HG02763 (cell line): ENCODE measurements around the gene PI16.
"Not testable (repeated sequence)": the region's sequence is repeated elsewhere in the genome, so short reads cannot be mapped to it uniquely, and the experiment has no call there.

Experiments
- ATAC-seq: cut with Tn5 transposase; IDR thresholded peaks from one replicate; pipeline ENCODE4 v1.9.1; 2021; ENCODE audit warnings: mild to moderate bottlenecking, moderate library complexity; ENCODE audit not compliant: unreplicated experiment

PI16 gene

DNA sequence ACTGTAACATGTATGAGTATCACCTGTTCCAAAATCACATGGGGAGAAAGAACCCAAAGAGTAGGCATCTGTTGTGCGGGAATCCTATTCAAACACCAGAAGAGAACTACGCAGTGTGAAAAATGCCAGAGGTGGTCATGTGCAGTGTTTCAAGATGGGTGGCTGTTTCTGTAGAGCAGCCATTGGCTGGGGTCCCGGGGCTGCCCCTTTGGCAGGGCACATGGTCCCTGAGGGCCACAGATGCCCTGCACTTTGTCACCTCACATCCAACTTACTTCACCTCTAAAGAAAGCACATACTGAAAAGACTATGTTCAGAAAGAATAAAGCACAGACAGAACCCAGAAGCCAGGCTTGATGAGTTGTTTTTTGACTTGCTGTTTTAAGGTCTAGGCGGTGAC is 19.1 kb downstream of the PI16 start:
- no peak for ATAC-seq

DNA sequence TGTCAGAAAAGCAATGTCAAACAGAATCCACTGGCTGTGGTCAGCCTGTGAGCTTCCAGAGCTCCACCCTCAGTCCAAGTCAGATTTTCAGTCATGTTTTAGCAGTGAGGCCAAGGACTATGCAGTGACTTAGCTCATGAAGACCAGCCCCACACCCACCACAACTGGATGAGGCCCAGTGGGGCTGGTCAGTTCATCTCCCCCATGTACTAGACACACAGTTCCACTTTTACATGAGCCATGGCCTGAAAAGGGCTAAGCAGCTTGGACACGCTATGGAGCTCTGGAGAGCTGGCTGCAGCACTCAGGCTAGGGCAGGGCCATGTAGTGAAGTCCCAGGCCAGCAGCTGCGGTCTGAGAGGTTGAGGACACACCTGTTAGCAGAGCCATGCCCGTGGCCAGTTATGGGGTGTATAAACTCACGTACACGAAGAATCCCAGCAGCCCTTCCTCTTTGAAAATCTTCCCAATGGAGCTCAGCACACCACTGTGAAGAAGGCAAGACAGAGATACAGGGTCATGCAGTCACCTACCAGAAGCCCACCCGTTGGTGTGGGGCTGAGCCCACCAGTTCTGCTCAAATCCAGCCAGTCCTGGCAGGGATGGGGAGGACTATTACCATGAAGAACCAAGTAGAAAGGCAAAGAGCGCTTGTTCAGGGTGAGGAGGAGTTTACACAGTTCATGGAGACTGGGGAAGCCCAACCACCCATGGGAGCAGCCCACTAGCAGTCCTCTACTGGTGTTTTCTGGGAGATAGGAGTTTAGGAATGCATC is 20.9 kb downstream of the PI16 start:
- no peak for ATAC-seq

DNA sequence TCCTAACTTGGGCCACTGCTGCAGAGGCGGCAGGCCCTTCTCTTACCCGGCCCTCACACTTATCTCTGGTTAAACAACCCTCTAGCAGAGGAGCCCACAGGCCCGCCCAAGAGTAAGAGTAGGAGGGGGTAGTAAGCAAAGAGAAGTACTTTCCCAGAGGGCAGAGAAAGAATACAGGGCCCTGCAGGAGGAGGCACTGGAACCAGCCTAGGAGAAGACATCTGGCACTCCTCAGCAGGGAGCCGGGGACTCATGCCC is 21.4 kb downstream of the PI16 start:
- no peak for ATAC-seq

DNA sequence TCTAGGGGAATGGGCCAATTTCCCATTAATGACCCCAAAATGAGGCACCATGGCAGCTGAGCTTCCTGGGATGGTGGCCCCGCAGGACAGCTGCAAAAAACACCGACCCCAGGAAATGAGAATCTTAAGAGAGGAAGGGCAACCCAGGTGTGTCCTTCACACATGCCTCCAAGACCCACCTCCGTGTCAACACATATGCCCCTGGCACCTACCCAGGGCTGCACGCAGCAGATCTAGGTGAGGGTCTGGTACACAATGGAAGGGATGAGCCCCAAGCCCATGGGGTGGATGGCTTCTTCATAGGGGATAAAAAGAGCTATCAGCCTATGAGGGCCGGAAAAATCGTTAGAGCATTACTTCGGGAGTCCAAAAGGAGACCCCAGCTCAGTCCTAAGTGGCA is 22.0 kb downstream of the PI16 start:
- ATAC-seq = no peak

DNA sequence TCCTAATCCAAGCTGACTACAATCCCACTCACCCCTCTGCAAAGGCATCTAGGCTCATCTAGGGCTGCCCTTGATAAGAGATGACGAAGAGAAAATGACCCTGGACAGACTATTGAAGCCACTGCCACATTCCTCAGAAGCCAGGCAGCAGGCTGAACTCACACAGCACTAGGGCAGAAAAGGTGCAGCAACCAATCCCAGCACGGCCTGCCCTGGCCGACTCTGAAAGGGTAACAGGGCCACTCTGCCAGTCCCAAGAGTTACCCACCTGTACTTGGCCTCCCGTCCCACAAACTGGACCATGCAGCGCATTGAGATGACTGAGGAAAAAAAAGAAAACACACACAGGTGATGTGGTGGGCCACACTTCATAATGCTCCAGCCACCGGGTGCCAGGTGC is 22.4 kb downstream of the PI16 start:
- ATAC-seq = no peak

DNA sequence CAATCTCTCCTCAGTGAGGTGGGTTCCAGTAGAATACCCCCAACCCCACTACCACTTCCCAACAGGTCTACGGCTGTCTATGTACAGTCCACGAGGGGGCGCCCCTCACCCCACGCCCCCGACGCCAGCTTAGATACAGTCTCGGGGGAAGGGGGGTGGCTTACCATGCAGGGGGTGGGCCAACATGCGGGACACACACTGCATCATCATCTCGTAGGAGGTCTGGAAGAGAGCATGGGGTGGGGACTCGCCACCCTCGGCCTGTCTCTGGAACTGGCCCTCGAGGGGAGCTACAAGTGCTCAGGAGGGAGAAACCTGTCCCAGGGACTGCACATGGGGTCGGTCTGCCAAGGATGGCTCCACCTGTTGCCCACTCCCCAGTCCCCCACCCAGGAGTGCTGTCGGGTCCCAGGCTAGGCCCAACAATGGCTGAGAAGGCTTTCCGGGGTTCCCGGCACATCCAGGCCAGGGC is 23.0 kb downstream of the PI16 start:
- no peak for ATAC-seq

DNA sequence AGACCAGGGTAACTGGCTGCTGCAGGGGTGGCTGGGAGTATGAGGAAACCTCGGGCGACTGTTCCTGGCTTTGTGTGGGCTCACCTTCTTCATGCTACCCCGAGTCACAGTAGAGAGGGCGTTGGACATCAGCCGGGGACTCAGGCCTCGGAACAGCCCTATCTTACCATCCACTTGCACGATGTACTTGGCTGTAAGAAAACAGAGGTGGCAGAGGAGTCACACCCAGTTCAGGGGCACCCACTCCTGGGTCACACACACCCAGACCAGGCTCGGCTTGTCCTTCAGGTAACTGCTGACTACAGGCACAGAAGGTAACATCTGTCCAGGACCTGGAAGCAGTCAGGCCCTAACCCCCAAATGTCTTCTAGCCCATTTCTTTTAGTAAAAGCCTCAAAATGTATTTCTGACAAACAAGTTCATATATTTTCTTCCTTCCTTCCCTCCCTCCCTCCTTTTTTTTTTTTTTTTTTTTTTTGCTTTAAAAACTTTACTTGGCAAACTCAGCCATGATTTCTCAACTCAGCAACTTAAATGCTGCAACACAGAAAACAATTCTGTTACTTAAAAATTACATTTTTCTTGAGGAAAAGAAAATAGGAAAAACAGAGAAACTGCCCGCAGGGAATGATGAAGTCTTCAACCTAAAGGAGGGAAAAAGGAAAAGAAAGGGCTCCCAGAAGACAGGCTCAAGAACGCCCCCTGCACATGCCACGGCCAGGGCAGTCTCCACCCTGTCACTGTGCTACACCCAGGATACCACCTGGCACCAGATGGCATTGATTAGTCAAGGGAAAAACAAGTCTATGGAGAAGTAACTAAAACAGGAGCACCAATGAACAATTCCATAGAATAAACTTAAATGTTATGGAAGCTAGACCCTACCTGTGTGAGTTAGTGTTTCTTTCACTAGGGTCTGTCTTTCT is 24.1 kb downstream of the PI16 start:
- no peak for ATAC-seq

DNA sequence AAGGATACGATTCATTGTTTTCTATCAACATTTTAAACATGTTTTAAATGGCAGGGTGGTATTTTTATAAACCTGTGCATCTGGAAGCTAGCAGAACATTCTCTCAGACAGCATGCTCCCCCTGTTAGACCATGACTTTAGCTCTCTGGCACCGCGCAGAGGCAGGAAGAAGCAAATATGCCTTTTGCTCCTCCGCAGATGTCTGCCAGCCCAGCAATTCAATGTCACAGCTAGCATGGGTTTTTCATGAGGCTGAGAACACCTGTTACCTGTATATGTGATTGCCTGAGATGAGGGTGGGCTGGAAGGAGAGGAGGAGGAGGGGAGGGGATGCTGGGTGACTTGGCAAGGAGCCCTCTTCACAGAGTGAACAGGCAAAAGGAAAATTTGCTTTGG is 24.8 kb downstream of the PI16 start:
- ATAC-seq = no peak

DNA sequence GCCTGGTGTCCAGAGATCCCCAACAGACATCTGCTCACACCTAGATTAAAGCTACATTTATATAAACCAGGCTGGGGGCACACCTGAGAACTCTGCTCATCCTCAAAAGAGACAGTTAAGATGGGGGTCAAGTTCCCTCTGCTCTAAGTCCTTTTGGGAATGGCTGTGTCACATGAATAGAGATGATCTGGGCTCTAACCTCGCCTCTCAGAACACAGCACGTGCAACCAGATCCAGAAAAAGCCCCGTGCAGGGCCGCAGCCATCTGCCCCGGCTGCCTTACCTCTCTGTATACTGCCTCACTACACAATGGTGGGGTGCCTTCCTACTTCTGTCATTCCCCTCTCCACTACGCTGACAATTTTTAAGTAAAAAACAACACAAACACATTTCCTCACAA is 25.6 kb downstream of the PI16 start:
- no peak for ATAC-seq

DNA sequence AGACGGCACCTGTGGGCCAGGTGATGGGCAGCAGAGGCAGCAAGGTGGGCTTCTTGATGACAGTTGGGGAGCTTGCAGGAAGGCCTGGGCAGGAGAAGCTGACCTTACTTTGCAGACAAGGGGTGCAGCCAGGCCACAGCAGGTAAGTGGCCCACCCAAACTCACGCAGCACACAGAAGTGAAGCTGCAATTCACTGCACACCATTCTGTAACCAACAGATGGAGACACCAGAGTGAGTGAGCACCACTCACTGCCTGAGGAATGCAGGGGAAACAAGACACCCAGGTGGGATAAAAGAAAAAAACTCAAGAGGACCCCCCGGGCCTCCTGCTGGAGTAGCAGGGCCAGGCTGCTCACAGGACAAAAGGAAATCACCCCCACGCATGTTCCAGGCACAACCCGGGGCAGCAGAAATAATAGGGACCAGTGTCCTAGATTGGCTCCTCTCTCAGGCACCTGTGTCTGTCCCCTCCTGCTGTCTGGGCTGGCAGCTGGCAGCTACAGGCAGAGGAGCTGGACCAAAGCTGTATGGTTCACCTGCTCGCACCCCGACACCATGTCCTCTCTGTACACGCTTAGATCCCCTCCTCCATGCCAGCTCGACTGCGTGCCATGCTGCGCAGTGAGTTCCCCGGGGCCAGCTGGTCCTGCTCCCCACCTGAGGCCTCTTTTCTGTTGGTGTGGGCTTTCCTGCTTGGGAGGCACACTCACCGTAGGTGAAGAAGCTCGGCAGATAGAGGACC is 26.5 kb downstream of the PI16 start:
- ATAC-seq = no peak

DNA sequence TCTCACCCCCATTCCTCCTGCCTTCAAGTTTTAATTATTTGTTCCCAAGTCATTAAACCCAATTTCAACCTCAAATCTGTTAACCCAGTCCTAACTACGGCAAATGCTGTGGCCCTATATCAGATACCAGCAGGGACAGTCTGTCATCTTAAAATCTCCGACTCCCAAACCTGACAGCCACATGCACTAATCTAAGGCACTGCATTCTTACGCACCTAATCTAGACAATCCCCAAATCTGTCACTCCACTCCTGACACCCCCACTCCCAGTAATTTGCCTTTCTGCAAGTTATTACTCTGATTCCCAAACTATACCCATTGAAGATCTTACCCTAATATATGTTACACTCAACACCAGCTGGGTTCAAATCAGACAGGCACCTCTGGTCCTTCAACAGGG is 29.0 kb downstream of the PI16 start:
- ATAC-seq = no peak

DNA sequence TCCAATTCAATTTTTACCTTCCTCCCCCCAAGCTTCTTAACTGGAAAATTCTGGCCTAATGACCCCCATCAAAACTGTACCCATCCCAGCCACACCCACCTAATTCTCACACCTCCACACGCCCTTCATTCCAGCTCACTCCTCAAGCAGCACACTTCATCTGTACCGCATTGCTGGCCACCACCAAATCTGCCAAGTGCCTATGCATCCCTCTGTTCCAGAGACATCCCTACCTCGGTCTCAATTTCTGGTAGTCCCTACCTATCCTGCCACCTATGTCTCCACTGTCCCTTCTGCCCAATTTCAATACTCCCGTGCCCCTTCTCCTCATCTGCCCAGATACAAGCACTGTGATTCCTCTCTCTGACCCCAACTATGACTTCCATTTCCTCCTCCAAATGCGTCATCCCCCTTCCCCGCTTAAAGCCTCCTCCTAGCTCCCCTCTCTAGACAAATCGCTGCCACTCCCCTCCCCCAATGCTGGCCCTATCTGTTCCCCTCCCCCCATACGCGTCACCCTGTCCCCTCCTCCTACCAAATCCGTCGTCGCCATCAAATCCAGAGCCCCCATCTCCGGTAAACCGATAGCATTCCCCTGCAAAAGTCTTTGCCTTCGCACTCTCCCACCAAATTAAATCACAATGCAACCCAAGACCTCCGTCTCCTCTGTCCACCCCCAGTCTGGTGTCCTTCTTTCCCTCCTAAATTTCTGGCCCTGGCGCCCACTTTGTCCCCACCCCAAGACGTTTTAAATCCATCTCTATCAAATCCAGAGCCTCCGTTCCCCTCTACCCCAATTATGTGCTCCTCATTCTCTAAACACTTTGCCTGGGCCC is 30.3 kb downstream of the PI16 start:
- no peak for ATAC-seq

DNA sequence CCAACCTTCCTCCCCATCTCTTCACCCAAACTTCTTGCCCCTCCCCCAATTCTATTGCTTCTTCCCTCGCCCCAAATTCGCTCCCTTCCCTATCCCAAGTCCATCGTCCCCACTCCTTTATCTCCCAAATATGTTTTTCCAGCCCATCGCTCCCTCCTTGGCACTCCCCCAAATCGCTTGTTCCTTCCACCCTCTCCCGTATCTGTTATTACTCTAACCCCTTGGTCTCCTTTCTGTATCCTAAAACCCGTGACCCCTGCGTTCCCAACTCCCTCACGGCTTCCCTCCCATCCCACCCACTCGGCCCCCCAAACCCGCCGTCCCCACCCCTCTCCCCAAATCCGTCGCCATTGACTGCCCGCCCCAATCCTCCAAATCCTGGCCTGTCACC is 30.9 kb downstream of the PI16 start:
- no peak for ATAC-seq

DNA sequence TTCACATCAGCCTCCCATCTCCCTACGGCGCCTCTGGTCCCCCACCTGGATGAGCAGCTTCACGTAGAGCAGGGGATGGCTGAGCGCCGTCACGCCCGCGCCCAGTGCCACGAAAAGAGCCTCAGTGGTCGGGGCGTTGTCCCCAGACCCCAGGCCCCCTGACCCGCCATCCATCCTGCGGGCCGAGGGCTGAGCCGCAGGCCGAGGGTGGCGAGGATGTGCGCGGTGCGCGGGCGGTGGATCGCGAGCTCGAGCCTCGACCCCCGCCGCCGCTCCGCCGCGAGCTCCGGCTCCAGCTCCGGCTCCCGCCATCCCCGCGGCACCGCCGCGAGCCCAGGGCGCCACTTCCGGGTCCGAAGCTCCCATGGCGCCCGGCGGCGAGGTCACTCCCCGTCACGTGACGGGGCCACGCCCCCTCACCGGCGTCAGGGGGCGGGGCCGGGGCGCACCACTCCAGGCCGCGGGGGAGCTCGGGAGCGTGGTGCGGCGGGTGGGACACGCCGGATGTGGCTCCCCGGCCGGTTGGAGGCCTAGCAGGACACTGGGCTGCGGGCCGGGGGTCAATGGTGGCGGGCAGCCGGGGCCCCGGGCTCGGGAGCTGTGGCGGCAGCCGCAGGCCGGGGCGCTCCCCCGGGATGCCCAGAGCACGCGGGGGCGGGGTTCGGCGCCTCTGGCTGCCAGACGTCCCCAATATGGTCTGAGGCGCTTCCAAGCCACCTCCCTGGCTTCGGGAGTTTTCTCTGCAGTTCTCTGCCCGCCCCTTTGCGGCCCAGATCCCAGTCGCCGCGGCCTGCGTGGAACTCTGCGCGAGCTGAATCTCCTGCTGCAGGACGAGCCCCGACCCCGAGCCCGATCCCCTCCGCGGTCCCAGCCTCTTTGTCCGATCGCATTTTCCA is 31.5 kb downstream of the PI16 start, which contains the start of gene MTCH1:
MTCH1 (minus strand) TSS at position 389 of the 896 bp plus-strand sequence; CDS start at position 366, 23 bp downstream.
- ATAC-seq = peak; percentile 82

DNA sequence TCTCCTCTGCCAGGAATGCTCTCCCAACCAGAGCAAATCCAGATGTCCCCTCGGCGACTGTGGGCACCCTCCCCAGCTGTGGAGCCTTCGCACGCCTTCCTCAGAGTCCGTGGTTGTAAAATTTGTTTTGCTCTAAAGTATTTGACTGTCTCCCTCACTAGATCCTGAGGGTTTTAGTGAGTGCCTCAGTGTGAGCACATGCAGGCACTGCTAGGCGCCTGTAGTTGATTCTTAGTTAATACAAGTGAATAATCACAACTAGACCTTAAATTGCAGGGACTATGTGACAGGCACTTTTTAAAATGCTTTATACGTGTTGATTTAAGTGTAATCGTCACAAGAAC is 32.1 kb downstream of the PI16 start:
- ATAC-seq = no peak

DNA sequence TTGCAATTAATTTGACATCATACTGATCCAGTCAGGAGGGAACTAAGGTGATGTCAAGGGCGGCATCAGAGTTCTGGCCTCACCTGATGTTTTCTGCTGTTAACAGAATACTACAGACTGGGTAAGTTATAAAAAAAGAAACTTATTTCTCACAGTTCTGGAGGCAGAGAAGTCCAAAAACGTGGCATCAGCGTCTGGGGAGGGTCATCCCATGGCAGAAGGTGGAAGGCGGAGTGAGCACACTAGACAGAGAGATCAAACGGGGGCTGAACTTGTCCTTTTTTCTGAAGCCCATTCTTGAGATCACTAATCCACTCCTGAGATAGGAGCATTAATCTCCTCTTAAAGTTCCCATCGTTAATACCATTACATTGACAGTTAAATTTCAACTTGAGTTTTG is 34.7 kb downstream of the PI16 start:
- no peak for ATAC-seq

DNA sequence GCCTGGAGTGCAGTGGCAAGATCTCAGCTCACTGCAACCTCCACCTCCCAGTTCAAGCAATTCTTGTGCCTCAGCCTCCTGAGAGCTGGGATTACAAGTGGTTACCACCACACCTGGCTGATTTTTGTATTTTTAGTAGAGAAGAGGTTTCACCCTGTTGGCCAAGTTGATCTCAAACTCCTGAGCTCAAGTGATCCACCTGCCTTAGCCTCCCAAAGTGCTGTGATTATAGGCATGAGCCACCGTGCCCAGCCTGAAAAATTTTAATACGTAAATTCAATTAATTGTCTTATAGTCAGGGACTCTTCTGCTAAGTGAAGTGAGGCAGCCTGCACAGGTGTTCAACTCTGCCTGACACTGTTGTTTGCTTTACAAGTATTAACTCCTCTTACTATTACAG is 35.9 kb downstream of the PI16 start:
- not testable (repeated sequence) for ATAC-seq

DNA sequence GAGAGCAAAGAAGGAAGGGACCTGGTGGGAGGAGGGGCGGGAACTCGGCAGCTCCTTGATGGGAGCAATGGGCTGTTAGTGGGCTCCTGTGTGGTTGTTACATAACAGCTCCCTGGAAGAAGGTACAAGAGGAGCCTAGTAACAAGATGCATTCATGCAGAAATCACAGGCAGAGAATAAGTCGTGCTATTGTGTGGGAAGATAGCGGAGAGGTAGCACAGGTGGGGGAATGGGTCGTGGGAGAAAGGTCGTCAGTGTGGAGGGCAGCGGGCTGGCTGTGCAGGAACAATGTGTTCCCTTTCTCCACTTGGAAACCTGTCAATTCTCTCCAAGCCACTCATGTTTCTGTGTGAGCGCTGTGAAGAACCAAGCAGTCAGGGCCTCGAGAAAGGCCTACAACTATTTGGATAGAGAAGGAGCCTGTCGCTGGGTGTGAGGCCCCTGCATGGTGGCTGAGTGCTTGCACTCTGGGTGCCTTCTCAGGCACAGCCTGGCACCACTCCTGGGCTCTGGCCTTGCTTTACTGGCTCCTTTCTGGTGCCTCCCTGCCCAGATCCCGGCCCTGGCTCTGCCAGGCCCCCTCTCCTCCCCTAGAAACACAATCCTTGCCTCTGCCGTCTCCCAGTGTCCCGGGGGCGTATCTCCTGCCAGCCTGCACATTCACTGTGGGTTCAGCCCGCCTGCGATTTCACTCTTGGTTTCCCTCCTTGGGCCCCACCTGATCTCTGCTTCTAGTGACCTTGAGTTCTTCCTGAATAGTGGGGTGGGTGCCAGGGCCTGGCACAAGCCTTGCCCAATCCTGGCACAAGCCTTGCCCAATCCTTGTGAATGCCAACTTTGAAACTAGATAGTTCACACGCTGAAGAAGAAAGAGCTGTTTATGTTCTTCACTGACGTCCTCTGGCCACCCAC is 43.5 kb downstream of the PI16 start:
- ATAC-seq = no peak

DNA sequence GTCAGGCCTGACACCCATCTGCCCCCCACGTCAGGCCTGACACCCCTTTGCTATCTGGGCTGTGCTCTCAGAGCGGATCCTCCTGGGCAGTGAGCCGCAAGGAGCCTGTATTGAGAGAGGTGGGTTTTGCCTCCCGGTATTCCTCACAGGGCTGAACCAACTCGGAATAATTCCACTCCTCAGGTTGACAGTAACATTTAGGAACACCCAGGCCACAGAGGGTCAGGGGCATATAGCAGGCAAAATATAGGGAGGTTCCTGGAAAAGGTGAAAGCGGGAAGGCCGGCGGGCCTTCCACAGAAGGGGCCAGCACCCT is 44.1 kb downstream of the PI16 start:
- no peak for ATAC-seq
